Heart right ventricle (tissue), 16 donors: ENCODE results near the gene TRABD. TPM values are rescaled to one million over a fixed set of nuclear protein-coding genes. Genes with fewer than 3 reads are reported as not detected.
A peak's percentile ranks its signal among the peaks of the same experiment; 100 is the strongest.

Experiments
- ATAC-seq, 8 donors: fragments of 200-7000 bp; cut with Tn5 transposase; one replicate each; pipeline ENCODE4 v1.9.1; 2020; ENCODE audit warnings: mild to moderate bottlenecking in 8 of 8, moderate library complexity in 8 of 8, moderate number of reproducible peaks in 1 of 8
- DNase-seq, 2 donors: peaks; one replicate each; pipeline ENCODE4 v3.0.0-alpha.2; 2020
- H3K27ac ChIP-seq, 10 donors: fragments of 200-600 bp; sonication (generic) in 2 of 10; one replicate each; pipeline versions ENCODE4 v1.5.0 to v1.8.0; 2020 to 2022; ENCODE audit warnings: mild to moderate bottlenecking in 3 of 10
- H3K27me3 ChIP-seq, 7 donors: fragments of 200-600 bp; one replicate each; pipeline ENCODE4 v1.8.0; 2021 to 2022; ENCODE audit warnings: mild to moderate bottlenecking in 2 of 7
- H3K36me3 ChIP-seq, 9 donors: fragments of 200-600 bp; sonication (generic) in 1 of 9; one replicate each; pipeline versions ENCODE4 v1.5.0 to v1.8.0; 2020 to 2022; ENCODE audit warnings: mild to moderate bottlenecking in 2 of 9
- H3K4me1 ChIP-seq, 9 donors: fragments of 200-600 bp; sonication (generic) in 1 of 9; one replicate each; pipeline versions ENCODE4 v1.5.0 to v1.8.0; 2020 to 2022; ENCODE audit warnings: mild to moderate bottlenecking in 4 of 9
- H3K4me3 ChIP-seq, 10 donors: fragments of 200-600 bp; sonication (generic) in 2 of 10; one replicate each; pipeline versions ENCODE4 v1.5.0 to v1.8.0; 2020 to 2022; ENCODE audit warnings: mild to moderate bottlenecking in 7 of 10, moderate library complexity in 2 of 10
- H3K9me3 ChIP-seq, 11 donors: fragments of 200-600 bp in 10 of 11; sonication (generic) in 2 of 11; one replicate each; pipeline versions ENCODE4 v1.5.0 to v1.8.0; 2013 to 2022; ENCODE audit warnings: mild to moderate bottlenecking in 2 of 11, control low read depth in 1 of 11, moderate library complexity in 1 of 11
- CTCF ChIP-seq, 9 donors: fragments of 200-600 bp; sonication (generic) in 2 of 9; IDR thresholded peaks; one replicate each; pipeline versions ENCODE4 v1.5.0 to v1.8.0; 2021 to 2022; ENCODE audit warnings: antibody characterized with exemption in 9 of 9, mild to moderate bottlenecking in 5 of 9, moderate library complexity in 1 of 9
- WGBS, 2 donors: extraction: QIAGEN DNeasy Blood & Tissue Kit; methylation state at CpG; one replicate each; pipeline ENCODE4 v1.1.7; 2013; ENCODE audit warnings: inconsistent platforms in 1 of 2; 5-methylcytosine and 5-hydroxymethylcytosine counted together
- intact Hi-C, 10 donors: fragments of 100-400 bp; cut with DNase I; formaldehyde crosslinking; loops; one replicate each; pipeline versions ENCODE4 v1.11.1 to v1.14.2; 2022
- polyA plus RNA-seq, 2 donors: library from polyadenylated mRNA; stranded (reverse); fragments of 200-250 nt; gene quantifications; one replicate each; pipeline ENCODE4 v1.2.3, GENCODE V29; 2013
- total RNA-seq, 10 donors: library from RNA; stranded (reverse); fragmentation: NEBNext Ultra II Directional in 3 of 10; extraction: Animal tissue kit (Norgen Biotek cat#: 25700) in 3 of 10; gene quantifications; one replicate each; pipeline versions ENCODE4 v1.2.1 to v1.2.4, GENCODE V29; 2021 to 2023
- donor health status: Arrhythmogenic right ventricular cardiomyopathy.
- donor health status: ischemic (EF 13 %, LVEDD 7.1; RV severe dilation, severe dysfunction).
- donor health status: healthy with polysubstance abuse.
- donor health status: DM: no; HTN: yes; CAD: no.
- donor health status: DM: no; HTN: no; CAD: no.
- donor health status: ischemic (EF 25% LVEDD 6.9; RV normal size, moderate dysfunction).
- donor health status: ischemic (EF 25% LVEDD 5.7; RV mildly dilated, moderate dysfunction).
- donor health status: healthy.
- donor health status: DM: yes; HTN: yes; CAD: no.
- donor health status: Ischemic cardiomyopathy.
- donor health status: ischemic (EF 35%, LVEDD 5.7; RV mildly dilated, moderate dysfunction).
- donor health status: nonischemic (EF 11% LVEDD 7.7; RV severe dilation, severe dysfunction).
- donor health status: DM: yes; HTN: yes; CAD: no.
- donor health status: PGD.
- donor health status: ischemic (EF 29% LVEDD 5.4; RV normal size, mild dysfunction).
- donor health status: nonischemic (EF 23%, LVEDD 6.1; RV moderate dilation, normal function).

The TRABD gene
- total and polyA plus RNA-seq, 12 donors: 13.6 to 40.8 (median 19.0) TPM

- Histone ChIP-seq H3K4me3 (no peak overlapping the region), H3K36me3 (peaks cover 0 to 81% (median 5%) of the 10 kb centered on the region in 9 donors), H3K27ac (no peak overlapping the region), H3K9me3 (no peaks in the 10 kb centered on the region), H3K4me1 (no peaks in the 10 kb centered on the region), H3K27me3 (no peaks in the 10 kb centered on the region)
- no peak for TF ChIP-seq CTCF (IDR thresholded peaks at IDR 0.05)
- intact Hi-C loops: no loop called here
- 89 to 91% methylated on average over 18 of the region's 18 CpGs for WGBS, 2 donors
- no peak for ATAC-seq
- DNase-seq: no peak
These were observed 47.5 kb downstream of the TRABD start for GRCh38 chr22:50233223-50233622.

GRCh38 chr22:50236731-50237409 is 51.2 kb downstream of the TRABD start:
- TF ChIP-seq CTCF (IDR thresholded peaks at IDR 0.05): peak in 6 of 9 donors; percentile 7 to 42 (median 14)
- WGBS, 2 donors: 67 to 73% methylated on average over 11 of the region's 11 CpGs
- Histone ChIP-seq H3K4me1 (peaks cover 6 to 15% (median 13%) of the 10 kb centered on the region in 9 donors), H3K27me3 (no peaks in the 10 kb centered on the region), H3K9me3 (no peaks in the 10 kb centered on the region), H3K4me3 (no peak overlapping the region), H3K27ac (no peak overlapping the region), H3K36me3 (peaks cover 0 to 72% (median 8%) of the 10 kb centered on the region in 9 donors)
- ATAC-seq: no peak
- DNase-seq: no peak
- intact Hi-C loops: no loop called here

GRCh38 chr22:50238755-50239154 is 53.0 kb downstream of the TRABD start:
- H3K4me1 ChIP-seq: peaks cover 21 to 34% (median 32%) of the 10 kb centered on the region in 9 donors
- ATAC-seq (no peak), DNase-seq (no peak)
- no peak overlapping the region for H3K4me3 ChIP-seq
- TF ChIP-seq CTCF (IDR thresholded peaks at IDR 0.05): no peak
- H3K9me3 ChIP-seq: no peaks in the 10 kb centered on the region
- 85 to 91% methylated on average over 9 of the region's 9 CpGs for WGBS, 2 donors
- no peaks in the 10 kb centered on the region for H3K27me3 ChIP-seq
- peaks cover 0 to 54% (median 8%) of the 10 kb centered on the region in 9 donors for H3K36me3 ChIP-seq
- intact Hi-C loops: no loop called here
- H3K27ac ChIP-seq: no peak overlapping the region

- 68 to 72% methylated on average over 14 of the region's 14 CpGs for WGBS, 2 donors
- Histone ChIP-seq H3K4me1 (peaks cover 29 to 51% (median 47%) of the 10 kb centered on the region in 9 donors), H3K9me3 (no peaks in the 10 kb centered on the region), H3K4me3 (peak overlapping the region; percentile 6 to 100 (median 76)), H3K27me3 (no peaks in the 10 kb centered on the region), H3K36me3 (peaks cover 0 to 49% (median 8%) of the 10 kb centered on the region in 9 donors), H3K27ac (no peak overlapping the region)
- intact Hi-C loops: loop anchor here in 5 of 10 donors (5.0 to 10.0 kb wide), 3 partner anchors 262 to 380 kb away; partner anchors contain the start of genes LMF2 (in 4 of the 5), NCAPH2 (in 4 of the 5) and SCO2 (in 1 of the 5)
- no peak for TF ChIP-seq CTCF (IDR thresholded peaks at IDR 0.05)
- DNase-seq: no peak
- ATAC-seq: no peak
These were observed 56.8 kb downstream of the TRABD start for GRCh38 chr22:50242406-50242949.
